Aorta (tissue), 5 donors: ENCODE measurements around the gene MTCL1. TPM values are rescaled to one million over a fixed set of nuclear protein-coding genes. Genes with fewer than 3 reads are reported as not detected.

ENCODE experiments used
- ATAC-seq: fragments of 200-7000 bp; cut with Tn5 transposase; one replicate; pipeline ENCODE4 v1.9.1; 2022; ENCODE audit warnings: moderate library complexity; ENCODE audit not compliant: low FRiP score
- DNase-seq, 2 donors: peaks; one replicate each; pipeline ENCODE4 v3.0.0-alpha.2; 2020
- H3K27ac ChIP-seq, 2 donors: one replicate each; pipeline ENCODE4 v1.5.1; 2013; ENCODE audit warnings: low read length in 2 of 2, mild to moderate bottlenecking in 2 of 2, moderate library complexity in 2 of 2, control low read depth in 1 of 2, inconsistent platforms in 1 of 2, low read depth in 1 of 2
- H3K27me3 ChIP-seq, 2 donors: one replicate each; pipeline ENCODE4 v1.6.1; 2013; ENCODE audit warnings: control low read depth in 1 of 2, low read length in 1 of 2, mild to moderate bottlenecking in 1 of 2, moderate library complexity in 1 of 2; ENCODE audit not compliant: insufficient read depth in 2 of 2, control insufficient read depth in 1 of 2
- H3K36me3 ChIP-seq, 2 donors: one replicate each; pipeline ENCODE4 v1.6.1; 2013; ENCODE audit warnings: control low read depth in 1 of 2, low read length in 1 of 2, mild to moderate bottlenecking in 1 of 2; ENCODE audit not compliant: insufficient read depth in 2 of 2, control insufficient read depth in 1 of 2
- H3K4me1 ChIP-seq, 2 donors: one replicate each; pipeline ENCODE4 v1.6.1; 2013; ENCODE audit warnings: low read length in 2 of 2, control low read depth in 1 of 2, mild to moderate bottlenecking in 1 of 2, moderate library complexity in 1 of 2; ENCODE audit not compliant: insufficient read depth in 2 of 2, control insufficient read depth in 1 of 2
- H3K4me3 ChIP-seq, 2 donors: one replicate each; pipeline ENCODE4 v1.5.1; 2013; ENCODE audit warnings: low read length in 2 of 2, control low read depth in 1 of 2, mild to moderate bottlenecking in 1 of 2
- H3K9me3 ChIP-seq: one replicate; pipeline ENCODE4 v1.6.1; 2013; ENCODE audit warnings: mild to moderate bottlenecking, low read length; ENCODE audit not compliant: control insufficient read depth
- WGBS, 2 donors: extraction: QIAGEN DNeasy Blood & Tissue Kit; methylation state at CpG; one replicate each; pipeline ENCODE4 v1.1.7; 2013; 5-methylcytosine and 5-hydroxymethylcytosine counted together
- intact Hi-C, 2 donors: fragments of 100-400 bp; cut with DNase I; formaldehyde crosslinking; loops; one replicate each; pipeline versions ENCODE4 v1.14.2 to v1.15.0; 2022
- polyA plus RNA-seq, 2 donors: library from polyadenylated mRNA; stranded (reverse); fragments of 200-250 nt; gene quantifications; one replicate each; pipeline ENCODE4 v1.2.3, GENCODE V29; 2013
- total RNA-seq, 2 donors: library from RNA; stranded (reverse); fragmentation: NEBNext Ultra II Directional; extraction: Animal tissue kit (Norgen Biotek cat#: 25700); gene quantifications; one replicate each; pipeline ENCODE4 v1.2.1, GENCODE V29; 2021
- donor health status: healthy with polysubstance abuse.
- donor health status: Bipolar disorder and iron deficiency.
- donor health status: DM: no; HTN: no; CAD: no.
- donor health status: DM: no; HTN: no; CAD: no.
- donor health status: DM: yes; HTN: yes; CAD: no.

The MTCL1 gene
- total and polyA plus RNA-seq, 4 donors = 0.75 to 14.2 (median 6.2) TPM

DNA sequence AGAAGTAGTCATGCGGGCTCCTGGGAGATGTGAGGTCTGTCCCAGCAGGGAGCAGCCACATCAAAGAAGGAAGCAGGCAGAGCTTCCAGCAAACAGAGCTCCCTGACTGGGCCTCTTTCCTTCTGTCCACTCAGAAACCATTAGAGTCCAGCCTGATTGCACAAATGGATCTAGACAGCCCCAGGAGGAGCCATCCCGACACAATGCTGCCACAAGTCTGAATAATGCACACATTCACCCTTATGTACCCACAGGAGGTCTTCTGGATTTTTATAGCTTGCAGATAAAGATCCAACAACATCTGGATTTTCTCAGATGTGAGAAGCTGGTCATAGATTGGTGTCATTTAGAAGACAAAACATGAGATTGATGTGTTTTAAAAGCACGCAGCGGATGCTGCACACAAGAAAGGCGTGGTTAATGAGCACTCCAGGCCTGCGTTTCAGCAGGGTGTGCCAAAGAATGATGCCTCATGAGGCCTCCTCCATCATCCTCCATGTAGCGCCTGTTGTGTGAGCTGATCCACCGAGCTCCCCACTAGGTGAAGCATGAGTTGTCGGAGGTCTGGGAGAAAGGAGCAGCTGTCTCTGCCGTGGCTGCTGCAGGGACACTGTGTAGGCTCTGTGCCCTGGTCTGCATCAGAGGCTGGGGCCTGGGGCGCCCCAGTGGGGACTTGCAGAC, 60.6 kb downstream of the MTCL1 start:
- no peak overlapping the region for H3K27ac ChIP-seq
- intact Hi-C loops = no loop called here
- no peaks in the 10 kb centered on the region for H3K9me3 ChIP-seq
- H3K27me3 ChIP-seq = no peaks in the 10 kb centered on the region
- H3K4me1 ChIP-seq = no peaks in the 10 kb centered on the region
- DNase-seq (no peak), ATAC-seq (no peak)
- H3K4me3 ChIP-seq = no peak overlapping the region
- 80 to 89% methylated on average over 11 of the region's 11 CpGs for WGBS, 2 donors
- H3K36me3 ChIP-seq = no peaks in the 10 kb centered on the region

- no peak for ATAC-seq
- H3K36me3 ChIP-seq = no peaks in the 10 kb centered on the region
- no peak overlapping the region for H3K27ac ChIP-seq
- DNase-seq = no peak
- no peaks in the 10 kb centered on the region for H3K27me3 ChIP-seq
- H3K4me3 ChIP-seq = no peak overlapping the region
- WGBS, 2 donors = 97 to 98% methylated on average over 2 of the region's 2 CpGs
- H3K9me3 ChIP-seq = no peaks in the 10 kb centered on the region
- intact Hi-C loops = no loop called here
- no peaks in the 10 kb centered on the region for H3K4me1 ChIP-seq
These were observed 61.4 kb downstream of the MTCL1 start for GRCh38 chr18:8766559-8767293.

GRCh38 chr18:8767340-8767739, 62.0 kb downstream of the MTCL1 start:
- ATAC-seq (no peak), DNase-seq (no peak)
- Histone ChIP-seq H3K4me3 (no peak overlapping the region), H3K4me1 (no peaks in the 10 kb centered on the region), H3K27me3 (no peaks in the 10 kb centered on the region), H3K9me3 (no peaks in the 10 kb centered on the region), H3K36me3 (no peaks in the 10 kb centered on the region), H3K27ac (no peak overlapping the region)
- intact Hi-C loops = no loop called here
- WGBS, 2 donors = 95 to 97% methylated on average over 4 of the region's 4 CpGs

DNA sequence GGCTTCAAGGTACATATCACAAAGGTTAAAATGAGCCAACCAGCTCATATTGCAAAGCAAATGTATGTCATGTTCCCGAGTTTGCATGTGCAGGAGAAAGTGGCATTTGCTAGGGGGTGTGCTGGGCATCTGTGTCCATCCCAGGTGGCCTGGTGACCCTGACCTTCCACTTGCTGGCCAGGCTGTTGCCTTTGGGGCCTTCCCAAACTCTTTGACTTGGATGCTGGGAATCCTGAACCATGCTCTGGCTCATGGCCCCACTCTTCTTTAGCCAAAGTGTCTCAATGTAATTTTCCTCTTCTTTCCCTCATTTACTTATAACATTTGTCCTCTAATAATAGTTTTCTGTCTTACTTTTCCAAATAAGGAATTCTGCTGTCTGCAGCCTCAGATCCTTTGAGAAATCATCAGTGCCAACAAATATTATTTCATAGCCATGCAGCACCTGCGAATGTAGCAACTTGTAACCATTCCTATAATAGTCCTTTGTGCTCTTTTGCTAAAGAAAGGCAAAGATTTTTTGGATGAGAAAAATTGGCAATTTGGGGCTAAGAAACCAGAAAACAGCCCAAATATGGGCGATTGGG, 64.2 kb downstream of the MTCL1 start:
- Histone ChIP-seq H3K4me1 (no peaks in the 10 kb centered on the region), H3K27me3 (no peaks in the 10 kb centered on the region), H3K36me3 (no peaks in the 10 kb centered on the region), H3K4me3 (no peak overlapping the region), H3K9me3 (no peaks in the 10 kb centered on the region), H3K27ac (no peak overlapping the region)
- intact Hi-C loops = no loop called here
- ATAC-seq (no peak), DNase-seq (no peak)
- 74% methylated on average over 3 of the region's 3 CpGs for WGBS, 2 donors

DNA sequence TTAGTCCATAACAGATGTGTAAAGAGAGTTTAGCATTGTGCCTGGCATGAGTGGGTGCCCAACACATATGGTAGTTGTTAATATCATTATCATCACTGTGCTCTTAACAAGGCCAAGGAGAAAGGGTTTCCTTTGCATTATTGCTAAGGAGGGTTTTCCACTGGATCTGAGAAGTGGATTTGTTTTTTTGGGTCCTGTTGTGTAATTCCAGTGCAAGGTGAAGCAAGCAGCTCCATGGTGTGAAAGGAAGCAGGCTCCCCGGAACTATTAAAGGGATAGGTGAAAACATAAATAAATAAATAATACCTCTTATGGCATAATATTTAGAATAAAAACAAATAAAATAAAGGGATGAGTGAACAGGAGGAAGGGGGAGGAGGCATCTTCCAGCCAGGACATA, 65.3 kb downstream of the MTCL1 start:
- Histone ChIP-seq H3K27me3 (no peaks in the 10 kb centered on the region), H3K9me3 (no peaks in the 10 kb centered on the region), H3K4me3 (no peak overlapping the region), H3K36me3 (no peaks in the 10 kb centered on the region), H3K4me1 (no peaks in the 10 kb centered on the region), H3K27ac (no peak overlapping the region)
- intact Hi-C loops = no loop called here
- no peak for DNase-seq
- ATAC-seq = no peak
- WGBS, 2 donors = 81 to 84% methylated on average over 1 of the region's 1 CpG

GRCh38 chr18:8771930-8772329, 66.6 kb downstream of the MTCL1 start:
- H3K27me3 ChIP-seq = no peaks in the 10 kb centered on the region
- ATAC-seq = no peak
- no peak overlapping the region for H3K4me3 ChIP-seq
- no peaks in the 10 kb centered on the region for H3K36me3 ChIP-seq
- no peak for DNase-seq
- H3K27ac ChIP-seq = no peak overlapping the region
- intact Hi-C loops = no loop called here
- H3K9me3 ChIP-seq = no peaks in the 10 kb centered on the region
- 66 to 84% methylated on average over 8 of the region's 8 CpGs for WGBS, 2 donors
- H3K4me1 ChIP-seq = no peaks in the 10 kb centered on the region

- H3K4me1 ChIP-seq = no peaks in the 10 kb centered on the region
These were observed 68.6 kb downstream of the MTCL1 start for GRCh38 chr18:8773980-8774379.

GRCh38 chr18:8776013-8776943, 70.9 kb downstream of the MTCL1 start:
- ATAC-seq (no peak), DNase-seq (no peak)
- 91 to 92% methylated on average over 10 of the region's 10 CpGs for WGBS, 2 donors
- no peaks in the 10 kb centered on the region for H3K27me3 ChIP-seq
- H3K27ac ChIP-seq = no peak overlapping the region
- no peaks in the 10 kb centered on the region for H3K9me3 ChIP-seq
- no peak overlapping the region for H3K4me3 ChIP-seq
- H3K4me1 ChIP-seq = no peaks in the 10 kb centered on the region
- no peaks in the 10 kb centered on the region for H3K36me3 ChIP-seq
- intact Hi-C loops = no loop called here

More at GRCh38 chr18:8773980-8774379, 68.6 kb downstream of the MTCL1 start:
- 85 to 91% methylated on average over 5 of the region's 5 CpGs for WGBS, 2 donors
- DNase-seq = no peak
- ATAC-seq = no peak
- intact Hi-C loops = no loop called here
- Histone ChIP-seq H3K27me3 (no peaks in the 10 kb centered on the region), H3K9me3 (no peaks in the 10 kb centered on the region), H3K4me3 (no peak overlapping the region), H3K36me3 (no peaks in the 10 kb centered on the region), H3K27ac (no peak overlapping the region)
